Measurements from ENCODE around the gene ZNF474.

Gene ZNF474

DNA sequence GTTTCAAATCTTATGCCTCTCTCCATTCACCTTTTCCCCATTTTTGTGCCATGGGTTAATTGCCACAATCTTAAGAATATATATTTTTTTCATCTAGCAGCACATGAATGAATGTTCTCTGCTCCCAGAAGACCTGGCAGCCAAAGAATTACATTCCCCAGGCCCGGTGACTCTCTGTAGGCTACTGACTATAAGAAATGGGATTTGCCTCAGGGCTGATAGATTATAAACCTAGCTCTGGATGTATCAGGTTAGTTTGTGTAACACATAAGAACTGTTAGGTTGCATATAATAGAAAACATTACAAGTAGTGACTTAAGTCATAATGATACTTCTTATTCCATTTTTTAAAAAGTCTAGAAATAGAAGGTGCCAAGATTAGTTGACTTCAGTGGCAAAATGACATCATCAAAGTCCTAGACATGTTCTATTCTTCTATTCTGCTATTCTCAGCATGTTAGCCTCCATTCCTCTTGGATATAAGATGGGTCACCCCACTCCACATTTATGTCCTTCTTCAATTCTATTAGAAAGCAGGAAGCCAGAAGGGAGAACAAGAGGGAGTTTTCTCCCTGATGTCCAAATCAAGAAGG, 10.9 kb upstream of the ZNF474 start:
- DNase-seq (ENCODE audit: low spot score), result no peak

GRCh38 chr5:122119205-122119604, 10.1 kb upstream of the ZNF474 start:
- no peak for DNase-seq (ENCODE audit: low spot score)

GRCh38 chr5:122120493-122120892, 8.9 kb upstream of the ZNF474 start:
- no peak for DNase-seq (ENCODE audit: low spot score)

DNA sequence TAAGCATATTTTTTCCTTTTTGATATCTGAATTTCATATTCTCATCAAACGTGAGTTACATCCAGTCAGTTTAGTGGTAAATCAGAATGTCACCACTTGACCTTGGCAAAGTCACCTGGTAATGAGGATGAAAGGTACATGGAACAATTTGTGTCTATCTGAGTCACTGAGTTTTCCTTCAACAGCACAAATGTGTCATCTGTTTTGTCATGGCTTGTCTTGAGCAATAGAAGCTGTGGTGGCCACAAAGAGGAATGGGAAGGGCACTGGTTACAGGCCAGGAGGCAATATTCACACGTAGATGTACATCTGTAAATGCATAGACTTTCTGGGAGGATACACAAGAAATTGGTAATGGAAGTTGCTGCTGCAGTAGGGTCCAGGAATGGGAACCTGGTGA, 8.4 kb upstream of the ZNF474 start:
- peak; percentile 34 for DNase-seq (ENCODE audit: low spot score)

- DNase-seq (ENCODE audit: low spot score), result no peak
These were observed 7.6 kb upstream of the ZNF474 start for GRCh38 chr5:122121479-122122465.

GRCh38 chr5:122124766-122125165, 4.6 kb upstream of the ZNF474 start:
- no peak for DNase-seq (ENCODE audit: low spot score)

GRCh38 chr5:122126177-122126755, 3.1 kb upstream of the ZNF474 start:
- peak; percentile 6 for DNase-seq (ENCODE audit: low spot score)

DNA sequence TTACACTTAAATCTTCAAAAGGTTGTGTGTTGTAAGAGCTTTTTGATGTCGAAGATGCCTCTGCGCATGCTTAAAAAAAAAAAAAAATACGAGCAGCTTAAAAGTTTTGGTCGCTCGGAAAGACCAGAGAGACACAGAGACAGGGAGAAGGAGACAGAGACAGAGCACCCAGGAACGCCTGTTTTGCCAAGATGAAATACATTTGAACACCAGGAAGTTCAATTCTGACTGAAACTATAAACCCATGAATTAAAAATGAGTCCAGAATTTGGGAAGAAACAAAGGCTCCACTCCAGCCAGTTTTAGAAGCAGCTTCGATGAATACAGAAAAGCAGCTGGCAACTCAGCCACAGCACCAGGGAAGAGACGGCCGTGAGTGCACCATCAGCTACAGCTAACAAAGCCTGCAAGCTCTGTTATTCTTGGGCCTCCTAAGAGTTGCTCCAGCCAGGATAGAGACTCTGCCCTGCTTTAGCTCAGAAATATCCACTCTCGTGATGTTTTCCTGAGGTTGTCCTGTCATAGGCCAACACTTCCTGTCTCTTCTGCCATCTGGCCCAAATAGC, 2.5 kb upstream of the ZNF474 start:
- no peak for DNase-seq (ENCODE audit: low spot score)

DNA sequence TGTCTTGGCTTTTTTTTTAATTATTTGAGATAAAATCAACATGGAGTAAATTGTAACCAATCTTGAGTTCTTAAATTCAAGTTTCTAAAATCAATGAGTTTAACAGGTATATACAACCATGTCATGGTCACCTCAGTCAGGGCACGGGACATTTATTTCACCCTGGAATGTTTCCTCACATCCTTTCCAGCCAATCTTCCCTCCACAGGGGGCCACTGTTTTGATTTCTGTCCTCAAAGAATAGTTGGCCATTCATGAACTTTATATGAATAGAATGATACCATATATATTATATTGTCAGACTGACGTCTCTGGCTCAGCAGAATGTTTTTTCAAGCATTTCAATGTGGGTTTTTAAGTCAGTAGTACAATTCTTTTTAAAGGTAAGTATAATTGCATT, 806 bp downstream of the ZNF474 start:
- no peak for DNase-seq (ENCODE audit: low spot score)

DNA sequence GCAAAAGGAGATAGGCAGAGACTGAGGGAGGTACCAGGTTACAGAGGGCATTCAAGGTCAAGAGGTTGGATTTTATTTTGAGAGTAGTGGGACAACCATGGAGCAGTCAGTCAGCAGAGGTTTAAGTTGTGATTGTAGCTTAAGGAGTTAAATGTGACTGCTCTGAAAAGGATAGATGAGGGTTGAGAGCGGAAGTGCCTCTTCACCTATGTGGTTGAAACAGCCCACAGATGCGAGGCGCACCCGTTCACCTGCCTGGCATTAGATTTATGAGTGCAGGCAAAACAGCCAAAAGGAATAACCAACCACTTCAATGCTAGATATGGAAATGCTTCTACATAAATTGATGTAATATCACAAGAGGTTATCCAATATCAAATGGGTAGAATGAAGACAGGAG, 8.4 kb downstream of the ZNF474 start:
- peak; percentile 14 for DNase-seq (ENCODE audit: low spot score)

DNA sequence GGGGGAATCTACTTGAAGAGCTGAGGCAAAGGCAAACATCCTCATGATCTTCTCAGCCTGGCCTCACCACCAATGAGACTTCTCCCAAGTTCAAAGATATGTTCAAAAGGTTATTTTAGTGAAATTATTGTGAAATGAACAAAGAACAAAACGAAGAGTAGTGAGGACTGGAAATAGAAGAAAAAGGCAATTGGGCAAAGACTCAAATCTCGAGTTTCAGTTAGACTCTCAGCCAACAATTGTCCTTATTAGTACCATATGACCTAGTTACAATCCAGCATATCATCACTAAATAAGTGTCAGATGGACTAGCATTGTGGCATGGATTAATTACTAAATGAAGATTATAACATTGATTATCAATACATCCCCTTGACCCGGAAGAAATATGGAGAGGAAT, 9.0 kb downstream of the ZNF474 start:
- no peak for DNase-seq (ENCODE audit: low spot score)

DNA sequence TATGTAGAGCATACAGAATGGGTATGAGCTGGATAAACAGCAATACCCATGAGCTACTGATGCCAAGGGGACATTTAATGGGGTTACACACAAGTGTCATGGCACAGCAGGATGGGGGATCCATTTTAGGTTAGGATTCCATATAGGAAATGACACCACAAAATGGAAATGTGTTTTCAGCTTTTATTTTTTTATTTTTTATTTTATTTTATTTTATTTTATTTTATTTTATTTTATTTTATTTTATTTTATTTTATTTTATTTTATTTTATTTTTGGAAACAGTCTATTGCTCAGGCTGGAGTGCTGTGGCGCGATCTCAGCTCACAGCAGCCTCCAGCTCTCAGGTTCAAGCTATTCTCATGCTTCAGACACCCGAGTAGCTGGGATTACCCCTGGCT, 11.6 kb downstream of the ZNF474 start:
- DNase-seq (ENCODE audit: low spot score), result no peak

- DNase-seq (ENCODE audit: low spot score), result no peak
These were observed 12.4 kb downstream of the ZNF474 start for GRCh38 chr5:122141751-122142150.

DNA sequence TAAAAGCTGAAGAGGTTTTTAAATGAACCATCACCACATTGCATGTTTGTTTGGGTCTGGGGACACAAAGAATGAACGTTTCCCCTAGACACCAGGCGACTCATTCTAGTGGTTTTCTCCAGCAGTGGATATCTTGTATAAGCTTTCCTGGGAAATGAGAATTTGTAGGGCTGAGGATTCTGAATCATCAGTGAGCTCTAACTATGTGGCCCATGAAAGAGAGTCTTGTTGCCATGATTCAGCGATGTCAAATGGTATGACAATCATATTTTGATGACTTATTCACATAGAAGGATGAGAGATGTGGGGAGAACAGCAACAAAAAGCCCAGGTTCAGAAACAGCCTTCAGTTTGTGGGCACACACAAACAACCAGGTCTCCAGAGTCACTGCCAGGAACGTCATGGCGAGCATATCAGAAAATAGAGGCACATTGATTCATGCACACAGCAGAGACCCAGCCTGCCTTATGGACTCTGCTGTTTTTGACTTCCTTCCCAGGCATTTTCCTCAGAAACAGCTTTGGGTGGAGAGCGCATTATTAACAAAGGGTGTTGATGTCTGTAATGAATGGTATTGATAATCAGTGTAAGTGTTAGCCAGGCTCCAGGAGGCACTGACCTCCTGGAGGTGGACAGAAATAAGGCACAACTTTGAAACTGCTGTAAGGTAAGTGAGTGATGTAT, 13.3 kb downstream of the ZNF474 start:
- no peak for DNase-seq (ENCODE audit: low spot score)

DNA sequence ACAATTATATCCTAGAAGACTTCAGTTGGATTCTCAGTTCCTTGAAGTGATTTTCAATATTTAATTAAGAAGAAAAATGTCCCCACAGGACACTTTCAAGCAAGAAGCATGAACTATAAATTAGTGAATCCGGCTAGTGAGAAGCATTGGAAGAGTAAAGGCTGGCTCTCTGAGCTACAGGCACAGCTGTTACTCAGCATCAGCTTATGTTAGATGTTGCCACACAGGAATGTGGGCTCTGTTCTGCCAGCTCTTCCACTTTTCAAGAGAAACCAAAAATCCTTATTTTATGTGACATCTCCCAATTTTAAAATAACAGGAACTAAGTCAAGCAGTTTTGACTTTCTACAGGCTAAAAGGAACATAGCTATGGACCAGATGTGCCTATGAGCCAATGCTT, 14.9 kb downstream of the ZNF474 start:
- DNase-seq (ENCODE audit: low spot score), result no peak

DNA sequence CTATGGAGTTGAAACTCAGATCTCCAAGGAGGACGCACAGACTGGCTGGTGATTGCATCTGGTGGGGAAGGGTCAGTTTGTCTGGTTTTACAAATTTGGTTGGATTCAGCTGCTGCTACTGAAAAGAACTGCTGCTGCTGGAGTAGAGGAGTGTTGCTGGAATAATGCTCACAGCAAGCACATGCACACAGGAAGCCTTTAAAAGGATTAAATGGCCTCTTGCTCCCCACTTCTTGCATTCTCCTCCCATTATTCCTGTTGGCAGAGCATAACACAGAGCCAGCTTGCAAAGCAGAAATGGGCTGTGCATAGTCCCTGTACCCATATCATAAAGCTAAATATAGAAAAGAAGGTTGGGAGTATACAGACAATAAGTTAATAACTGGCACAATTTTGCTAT, 16.6 kb downstream of the ZNF474 start:
- DNase-seq (ENCODE audit: low spot score), result no peak

DNA sequence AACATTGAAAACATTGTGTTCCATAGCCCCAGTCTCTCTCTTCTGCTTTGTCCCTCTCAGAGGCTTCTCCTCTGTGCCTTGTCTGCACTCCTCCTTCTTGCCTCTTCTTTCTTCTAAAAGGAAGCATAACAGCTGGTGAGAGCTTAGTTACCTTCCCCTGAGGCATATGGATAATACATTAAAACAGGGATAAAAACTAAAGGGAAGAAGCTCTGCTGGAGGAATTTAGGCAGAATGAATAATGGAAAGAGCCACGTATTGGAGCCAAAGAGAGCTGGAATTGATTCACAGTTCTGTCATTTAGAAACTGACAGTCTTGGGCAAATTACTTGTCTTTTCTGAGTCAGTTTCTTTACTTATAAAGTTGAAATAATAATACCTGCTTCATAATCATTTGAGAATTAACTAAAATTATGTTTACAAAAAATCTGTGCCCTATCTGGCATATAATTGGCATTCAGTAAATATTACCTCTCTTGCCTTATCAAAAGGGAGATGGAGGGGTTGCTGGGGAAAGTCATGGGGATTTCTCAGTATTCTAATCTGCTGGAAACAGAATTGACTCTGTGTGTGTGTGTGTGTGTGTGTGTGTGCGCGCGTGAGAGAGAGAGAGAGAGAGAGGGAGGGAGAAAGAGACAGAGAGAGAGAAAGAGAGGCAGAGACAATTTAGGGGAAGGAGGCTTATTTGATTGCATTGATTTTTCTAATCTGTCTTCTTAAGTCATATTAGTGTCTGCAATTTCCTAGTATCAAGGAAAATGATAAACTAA, 20.2 kb downstream of the ZNF474 start:
- DNase-seq (ENCODE audit: low spot score), result no peak

DNA sequence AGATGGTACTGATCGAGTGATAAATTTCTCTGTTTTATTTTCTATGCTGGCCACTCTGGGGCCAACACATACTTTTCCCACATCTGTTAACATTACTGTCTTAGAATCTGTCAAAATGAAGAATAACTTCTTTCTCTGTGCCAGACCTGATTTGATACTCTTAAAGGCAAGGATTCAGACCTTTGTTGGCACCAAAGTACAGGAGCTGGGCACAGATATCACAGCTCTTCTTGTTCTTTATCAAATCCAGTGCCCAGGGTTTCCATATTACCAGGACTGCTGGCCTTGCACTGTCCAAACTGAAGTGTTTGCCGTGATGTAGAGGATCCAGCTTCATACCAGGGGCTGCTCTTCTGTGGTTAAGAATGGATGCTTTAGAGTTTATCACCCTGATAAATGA, 20.9 kb downstream of the ZNF474 start:
- DNase-seq (ENCODE audit: low spot score), result no peak

GRCh38 chr5:122151640-122152039, 22.3 kb downstream of the ZNF474 start:
- no peak for DNase-seq (ENCODE audit: low spot score)

- no peak for DNase-seq (ENCODE audit: low spot score)
These were observed 23.0 kb downstream of the ZNF474 start for GRCh38 chr5:122152266-122152900.

- DNase-seq (ENCODE audit: low spot score), result no peak
These were observed 23.9 kb downstream of the ZNF474 start for GRCh38 chr5:122153230-122153629.
